ENCODE measurements around the gene PIK3C2A.

DNA sequence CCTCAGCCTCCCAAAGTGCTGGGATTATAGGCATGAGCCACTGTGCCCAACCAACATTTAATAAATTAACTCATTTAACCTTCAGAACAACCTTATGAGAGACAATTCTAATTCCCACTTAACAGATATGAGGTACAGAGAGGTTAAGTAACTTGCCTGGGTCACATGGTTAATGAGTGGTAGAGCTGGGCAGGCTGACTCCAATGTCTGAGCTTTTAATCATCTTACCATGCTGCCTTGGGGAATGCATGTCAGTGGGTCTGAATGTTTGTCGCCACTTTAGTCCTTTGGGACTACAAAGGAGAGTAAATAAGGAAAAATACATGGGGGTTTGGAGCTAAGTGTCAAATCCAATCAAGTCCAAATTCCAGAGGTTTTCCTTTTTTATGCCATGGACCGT lies 11.2 kb upstream of the PIK3C2A start:
- no peak for TF ChIP-seq EZH2 (IDR thresholded peaks at IDR 0.05)
- TF ChIP-seq POLR2AphosphoS5 (IDR thresholded peaks at IDR 0.05; ENCODE audit: borderline replicate concordance, low read depth, low read length), result no peak
- TF ChIP-seq FOXP2 (optimal IDR thresholded peaks at IDR 0.05; ENCODE audit: control extremely low read depth, extremely low read length, insufficient read depth), result no peak
